ENCODE results near the gene CDH1.
"Not testable (repeated sequence)": the region's sequence is repeated elsewhere in the genome, so short reads cannot be mapped to it uniquely, and the experiment has no call there.

CDH1 gene

DNA sequence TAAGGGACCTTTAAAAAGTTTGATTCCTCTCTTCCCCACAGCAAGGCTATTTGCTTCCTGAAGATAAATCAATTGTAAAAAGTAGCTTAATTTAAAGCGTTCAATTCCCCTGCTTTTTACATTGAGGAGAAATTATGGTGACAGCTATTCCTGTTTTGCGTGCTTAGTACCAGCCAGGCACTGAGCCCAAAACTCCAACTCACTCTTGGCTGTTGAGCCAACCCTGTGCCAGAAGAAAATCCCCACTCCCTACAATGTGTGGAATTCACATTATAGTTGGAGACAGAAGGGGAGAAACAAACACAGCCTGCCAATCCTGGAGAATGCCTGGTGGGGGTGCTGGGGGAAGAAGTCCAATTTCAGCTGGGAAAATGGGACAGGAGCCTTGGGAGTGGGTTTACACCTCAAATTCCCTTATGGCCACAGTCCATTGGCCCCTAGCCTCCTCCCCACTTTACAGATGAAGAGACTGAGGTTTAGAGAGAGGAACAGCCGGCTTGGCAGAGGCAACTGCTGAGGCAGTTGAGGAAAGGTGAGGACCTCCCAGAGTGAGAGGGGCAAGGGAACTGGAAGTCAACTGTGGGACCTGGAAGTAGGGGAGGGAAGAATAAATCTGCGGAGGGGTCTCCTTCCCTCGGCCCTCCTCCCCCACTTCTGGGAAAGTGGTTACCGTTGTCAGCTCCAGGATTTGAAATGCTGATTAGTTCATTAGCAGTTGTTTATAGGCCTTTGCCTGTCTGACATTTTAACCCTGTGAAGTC lies 26.1 kb downstream of the CDH1 start:
- DNase-seq (ENCODE audit: low spot score): peak; percentile 77

DNA sequence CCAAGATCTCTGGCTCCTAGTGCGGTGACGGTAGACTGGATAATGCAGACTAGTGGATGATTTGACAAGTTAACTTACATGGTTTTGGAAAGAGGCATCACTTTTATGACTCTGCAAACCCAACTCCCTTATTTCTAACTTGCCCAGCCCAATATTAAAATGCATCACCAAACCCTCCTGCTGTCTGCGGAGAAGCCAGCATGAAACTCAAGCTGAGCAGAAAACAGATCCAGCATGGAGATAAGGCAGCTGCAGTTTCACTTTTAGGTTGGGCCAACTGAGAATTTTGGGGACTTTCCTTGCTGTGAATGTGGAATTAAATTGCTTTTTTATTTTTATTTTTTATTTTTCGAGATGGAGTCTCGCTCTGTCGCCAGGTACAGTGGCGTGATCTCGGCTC lies 27.8 kb downstream of the CDH1 start:
- DNase-seq (ENCODE audit: low spot score): no peak

DNA sequence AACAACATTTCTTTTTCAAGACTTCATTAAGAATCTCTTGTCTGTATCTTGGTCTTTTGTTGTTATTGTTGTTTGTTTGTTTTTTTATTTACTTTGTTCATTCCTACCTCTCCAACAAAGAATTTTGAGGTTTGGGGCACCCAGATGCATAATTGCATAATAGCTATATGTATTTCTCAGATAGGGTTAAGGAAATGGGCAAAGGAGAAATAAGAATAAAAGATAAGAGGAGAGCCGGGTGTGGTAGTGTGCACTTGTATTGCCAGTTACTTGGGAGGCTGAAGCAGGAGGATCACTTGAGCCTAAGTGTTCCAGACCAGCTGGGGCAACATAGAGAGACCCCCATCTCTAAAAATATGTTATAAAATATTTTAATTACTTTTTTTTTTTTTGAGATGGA lies 30.5 kb downstream of the CDH1 start:
- DNase-seq (ENCODE audit: low spot score): no peak

DNA sequence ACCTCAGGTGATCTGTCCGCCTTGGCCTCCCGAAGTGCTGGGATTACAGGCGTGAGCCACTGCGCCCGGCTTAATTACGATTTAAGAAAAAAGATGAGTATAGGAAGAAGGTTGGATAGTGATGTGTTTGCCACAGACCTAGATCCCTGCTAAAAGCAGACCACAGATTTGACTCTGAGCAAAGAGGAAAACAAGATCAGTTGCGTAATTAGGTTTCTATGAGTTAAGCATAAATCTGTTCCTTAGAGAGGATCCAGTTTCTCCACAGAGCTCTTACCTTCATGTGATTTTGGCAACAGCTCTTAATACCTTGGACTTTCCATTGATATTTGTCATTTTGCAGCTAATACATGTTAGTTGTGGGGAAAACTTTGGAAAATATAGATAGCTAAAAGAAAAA lies 31.1 kb downstream of the CDH1 start:
- DNase-seq (ENCODE audit: low spot score): no peak

DNA sequence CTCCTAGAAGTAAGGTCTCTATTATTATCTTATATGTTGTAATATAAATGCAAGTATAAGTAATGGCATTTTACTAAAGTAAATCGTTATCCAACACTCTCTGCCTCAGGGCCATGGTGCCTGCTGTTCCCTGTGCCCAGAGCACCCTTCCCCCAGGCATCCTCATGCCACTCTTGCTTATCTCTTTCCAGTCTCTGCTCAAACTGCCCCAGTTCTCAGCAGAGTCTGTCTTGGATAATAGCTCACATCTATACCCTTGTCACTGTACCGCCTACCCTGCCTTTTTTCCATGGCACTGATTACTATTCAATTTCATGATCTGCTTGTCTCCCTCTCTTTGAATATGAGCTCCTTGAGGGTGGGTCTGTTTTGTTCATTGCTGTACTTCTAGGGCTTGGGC lies 31.7 kb downstream of the CDH1 start:
- no peak for DNase-seq (ENCODE audit: low spot score)

DNA sequence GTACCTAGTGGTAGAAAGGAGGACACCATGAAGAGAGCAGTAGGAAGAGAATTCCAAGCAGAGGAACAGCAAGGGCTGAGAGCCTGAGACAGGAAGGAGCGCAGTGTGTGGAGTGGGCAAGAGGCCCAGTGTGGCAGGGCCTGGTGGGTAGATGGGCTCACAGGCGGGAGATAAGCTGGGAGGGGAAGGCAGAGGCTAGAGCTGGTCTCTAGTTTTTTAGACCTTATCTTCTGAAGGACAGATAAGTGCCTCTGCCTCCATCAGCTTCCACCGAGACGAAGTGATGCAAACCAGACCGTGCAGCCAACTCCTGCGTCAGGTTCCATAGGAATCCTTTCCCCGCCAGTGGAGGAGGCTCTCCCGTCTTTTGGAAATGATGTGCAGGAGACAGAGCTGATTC lies 33.6 kb downstream of the CDH1 start:
- no peak for DNase-seq (ENCODE audit: low spot score)

DNA sequence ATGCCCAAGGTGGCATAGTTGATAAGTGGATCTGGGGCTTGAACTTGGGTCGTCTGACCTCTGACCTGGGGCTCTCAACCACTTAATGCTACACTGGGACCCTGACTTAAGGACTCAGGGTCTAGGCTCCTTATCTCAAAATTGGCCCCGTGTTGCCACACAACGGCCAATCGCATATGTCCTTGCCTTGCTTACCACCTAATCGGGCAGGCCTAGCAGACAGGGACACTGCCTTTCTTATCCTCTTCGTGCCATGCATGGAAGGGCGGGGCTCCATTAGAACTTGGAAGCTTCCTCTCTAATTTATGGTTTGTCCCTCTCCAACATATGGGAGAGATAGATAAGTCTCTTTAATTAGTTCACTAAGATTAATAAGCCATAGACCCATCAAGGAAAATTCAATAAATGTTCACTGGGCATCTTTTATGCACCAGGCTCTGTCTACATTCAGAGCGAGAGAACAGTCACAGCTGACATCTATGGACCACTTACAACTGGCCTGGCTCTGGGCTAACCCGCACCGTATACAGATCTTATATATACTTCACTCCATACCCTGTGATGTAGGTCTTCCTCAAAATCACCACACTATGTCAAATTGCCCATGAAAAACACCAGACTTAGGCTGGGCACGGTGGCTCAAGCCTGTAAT lies 35.1 kb downstream of the CDH1 start:
- no peak for DNase-seq (ENCODE audit: low spot score)

DNA sequence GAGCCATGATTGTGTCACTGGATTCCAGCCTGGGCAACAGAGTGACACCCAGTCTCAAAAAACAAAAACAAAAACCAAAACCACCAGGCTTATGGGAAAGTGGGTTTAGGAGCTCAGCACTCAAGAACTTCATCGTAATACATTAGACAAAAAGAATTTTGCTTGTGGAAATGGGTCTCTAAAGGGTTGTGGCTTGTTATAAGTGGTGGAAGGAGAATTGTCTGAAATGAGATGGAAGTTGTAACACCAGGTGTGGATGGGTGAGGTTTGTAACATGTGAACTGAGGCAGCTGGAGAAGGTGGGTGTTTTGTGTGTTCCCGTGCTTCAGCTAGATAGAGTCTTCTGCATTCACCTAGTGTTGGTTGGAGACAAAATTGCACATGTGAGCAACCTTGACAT lies 35.8 kb downstream of the CDH1 start:
- DNase-seq (ENCODE audit: low spot score): no peak

DNA sequence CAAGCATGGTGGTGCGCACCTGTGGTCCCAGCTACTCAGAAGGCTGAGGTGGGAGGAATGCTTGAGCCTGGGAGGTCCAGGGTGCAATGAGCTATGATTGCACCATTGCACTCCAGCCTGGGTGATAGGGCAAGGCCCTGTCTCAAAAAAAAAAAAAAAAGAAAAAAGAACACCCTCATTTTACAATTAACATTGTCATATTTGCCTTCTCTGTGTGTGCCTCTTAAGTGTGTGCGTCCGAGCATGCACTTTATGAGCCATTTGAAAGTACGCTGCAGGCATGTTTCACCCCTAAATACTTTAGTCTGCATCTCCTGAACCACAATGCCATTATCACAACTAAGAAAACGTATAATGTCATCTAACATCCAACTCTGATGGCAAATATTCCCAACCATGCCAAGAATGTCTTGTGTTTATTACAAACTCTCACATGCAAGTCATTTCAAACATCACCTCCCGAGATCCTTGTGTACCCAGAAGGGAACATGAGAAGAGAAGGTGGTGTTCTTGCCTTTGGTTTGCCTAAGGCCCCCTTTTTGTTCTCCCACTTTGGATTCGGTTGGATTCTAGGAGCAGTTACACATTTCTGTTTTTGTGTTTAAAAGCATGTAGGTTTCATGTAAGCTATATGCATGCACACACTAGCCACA lies 38.0 kb downstream of the CDH1 start:
- DNase-seq (ENCODE audit: low spot score): no peak

DNA sequence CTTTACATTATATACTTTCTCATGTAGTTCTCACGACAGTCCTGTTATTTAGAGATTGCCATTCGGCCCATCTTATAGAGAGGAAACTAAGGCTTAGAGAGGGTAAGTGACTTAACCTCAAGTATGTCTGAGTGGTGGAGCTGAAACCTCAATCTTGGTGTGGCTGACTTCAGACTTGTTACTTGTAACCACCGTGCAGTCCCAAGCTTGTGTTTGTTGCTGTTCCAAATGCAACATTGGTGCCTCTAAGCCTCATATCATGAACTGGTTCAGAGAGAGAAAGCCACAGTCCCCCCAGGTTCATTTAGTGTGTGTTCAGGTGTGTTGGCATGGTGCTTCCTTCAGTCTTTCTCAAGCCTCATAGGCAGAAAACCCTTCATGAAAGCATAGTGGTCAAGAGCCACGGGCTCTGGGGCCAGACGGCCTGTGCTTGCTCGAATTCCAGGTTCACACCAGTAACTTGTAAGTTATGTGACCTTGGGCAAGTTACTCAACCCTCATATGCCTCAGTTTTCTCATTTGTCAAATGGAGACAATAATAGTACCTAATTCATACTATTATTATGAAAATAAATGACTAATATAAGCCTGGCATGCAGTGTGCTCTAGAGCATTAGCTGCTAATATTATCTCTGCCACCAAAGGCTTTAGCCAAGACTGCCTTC lies 39.9 kb downstream of the CDH1 start:
- no peak for DNase-seq (ENCODE audit: low spot score)

DNA sequence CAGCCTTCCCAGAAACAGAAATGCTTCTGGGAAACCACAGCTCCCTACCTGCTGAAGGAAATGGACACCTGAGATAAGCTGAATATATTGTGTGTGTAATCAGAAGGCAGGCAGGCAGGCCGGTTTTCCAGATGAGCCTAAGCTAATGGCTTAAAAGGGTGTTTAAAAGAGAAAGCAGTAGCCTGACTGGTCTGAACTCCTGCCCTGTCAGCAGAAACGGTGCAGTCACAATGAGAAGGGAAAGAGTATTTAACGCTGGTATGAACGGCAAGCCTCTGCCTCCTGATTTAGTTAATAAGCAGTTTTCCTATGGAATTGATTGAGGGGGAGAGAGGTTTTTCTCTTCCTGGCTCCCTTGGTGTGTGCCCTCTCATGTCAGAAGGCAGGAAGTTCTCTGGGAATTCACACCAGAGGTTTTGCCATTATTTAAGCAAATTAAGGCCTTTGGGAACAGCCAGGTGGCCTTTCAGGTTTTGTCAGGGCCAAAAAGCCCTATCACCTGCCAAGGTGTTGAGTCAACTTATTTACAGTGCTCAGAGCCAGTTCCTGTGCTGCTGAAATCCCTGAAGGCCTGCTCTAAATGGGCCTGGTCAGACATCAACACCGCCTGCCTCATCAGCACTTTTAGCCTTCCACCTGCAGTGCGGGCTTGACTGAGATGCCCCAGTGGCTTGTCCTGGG lies 41.6 kb downstream of the CDH1 start:
- no peak for DNase-seq (ENCODE audit: low spot score)

DNA sequence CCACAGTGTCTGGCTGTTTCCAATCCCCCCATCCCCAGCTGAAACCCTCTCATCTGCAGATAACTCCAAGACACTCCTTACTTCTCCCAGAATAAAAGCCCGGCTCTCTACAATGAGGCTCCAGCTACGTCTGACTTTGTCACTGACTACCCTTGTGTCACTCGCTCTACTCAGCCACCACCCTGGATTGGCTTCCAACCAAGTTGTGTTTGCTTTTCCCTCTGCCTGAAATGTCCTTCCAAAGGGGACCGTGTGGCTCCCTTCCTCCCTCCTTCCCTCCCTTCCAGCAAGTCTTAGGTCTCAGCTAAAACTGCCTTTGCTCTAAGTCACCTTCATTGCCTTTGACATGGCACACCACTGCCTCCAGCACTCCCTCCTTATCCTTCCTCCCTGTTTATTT lies 42.8 kb downstream of the CDH1 start:
- DNase-seq (ENCODE audit: low spot score): no peak

DNA sequence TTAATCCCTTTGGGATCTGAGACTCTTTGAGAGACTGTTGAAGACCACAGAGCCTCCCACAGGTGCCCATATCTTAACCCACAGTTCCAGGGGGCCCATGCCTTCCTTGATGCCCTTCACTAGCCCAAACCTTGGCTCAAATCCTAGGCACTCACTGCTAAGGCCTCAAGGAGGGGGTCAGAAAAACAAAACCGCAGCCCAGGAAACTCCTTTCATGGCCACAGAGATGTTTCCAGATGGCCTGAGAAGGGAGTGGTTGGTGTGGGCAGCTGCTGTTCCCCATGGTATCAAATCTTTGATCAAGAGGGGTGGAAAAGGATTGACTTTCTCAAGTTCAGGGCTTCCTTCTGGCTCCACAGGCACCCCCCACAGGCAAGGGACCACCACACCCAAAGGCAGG lies 44.7 kb downstream of the CDH1 start:
- no peak for DNase-seq (ENCODE audit: low spot score)

DNA sequence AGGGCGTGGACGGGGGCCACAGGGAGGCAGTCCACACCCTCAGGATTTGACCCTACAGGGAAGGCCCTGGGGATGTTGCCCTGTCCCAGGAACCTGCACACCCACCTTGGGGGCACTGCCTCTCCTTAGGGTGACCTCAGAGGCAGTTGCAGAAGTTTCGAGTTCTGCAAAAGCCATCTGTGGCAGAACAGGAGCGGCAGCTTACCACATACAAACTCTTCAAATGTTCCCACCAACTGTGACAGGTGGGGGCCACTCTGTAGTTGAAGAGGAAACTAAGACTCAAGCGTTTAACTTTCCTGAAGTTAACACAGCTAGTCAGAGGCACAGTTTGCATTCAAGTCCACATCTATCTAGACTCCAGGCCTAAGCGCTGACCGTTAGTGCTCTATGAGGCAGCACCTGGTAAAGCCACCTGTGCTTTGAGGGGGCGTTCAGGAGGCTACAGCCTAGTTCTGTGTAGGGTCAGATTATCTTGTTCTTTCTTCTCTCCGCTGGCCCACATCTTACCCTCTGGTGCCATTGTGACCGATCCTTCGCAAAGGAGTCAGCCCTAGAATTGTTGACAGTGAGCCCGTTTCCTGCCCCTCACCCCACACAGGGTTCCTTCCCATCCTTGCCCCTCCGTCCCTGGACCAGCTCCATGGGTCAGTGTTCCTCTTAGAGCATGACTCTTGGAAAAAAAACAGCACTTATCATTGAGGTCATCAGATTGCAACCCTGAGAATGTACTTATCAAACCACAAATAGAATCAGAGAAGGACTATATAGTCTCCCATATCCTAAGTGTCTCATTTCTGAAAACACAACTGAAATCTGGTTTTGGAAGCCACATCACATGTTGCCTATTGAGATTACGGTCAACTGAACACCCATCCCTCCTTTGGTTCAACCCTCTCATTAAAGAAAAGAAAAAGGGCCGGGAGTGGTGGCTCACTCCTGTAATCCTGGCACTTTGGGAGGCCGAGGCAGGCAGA lies 45.4 kb downstream of the CDH1 start:
- DNase-seq (ENCODE audit: low spot score): no peak

DNA sequence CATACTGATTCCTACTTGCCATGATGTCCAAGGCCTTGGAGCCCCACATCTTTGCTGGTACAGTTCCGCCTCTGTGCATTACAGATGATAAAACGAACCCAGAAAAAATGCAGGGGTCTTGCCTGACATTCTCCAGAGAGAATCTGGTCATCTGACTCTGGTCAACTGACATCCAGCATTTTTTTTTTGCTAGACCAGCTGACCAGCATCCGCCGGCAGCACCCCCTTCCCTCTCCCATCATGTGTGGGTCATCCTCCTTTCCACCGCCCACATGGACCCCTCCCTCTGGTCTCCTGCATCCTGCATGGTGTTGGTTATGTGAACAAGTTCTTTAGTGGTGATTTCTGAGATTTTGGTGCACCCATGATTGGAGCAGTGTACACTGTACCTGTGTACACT lies 47.1 kb downstream of the CDH1 start:
- no peak for DNase-seq (ENCODE audit: low spot score)

DNA sequence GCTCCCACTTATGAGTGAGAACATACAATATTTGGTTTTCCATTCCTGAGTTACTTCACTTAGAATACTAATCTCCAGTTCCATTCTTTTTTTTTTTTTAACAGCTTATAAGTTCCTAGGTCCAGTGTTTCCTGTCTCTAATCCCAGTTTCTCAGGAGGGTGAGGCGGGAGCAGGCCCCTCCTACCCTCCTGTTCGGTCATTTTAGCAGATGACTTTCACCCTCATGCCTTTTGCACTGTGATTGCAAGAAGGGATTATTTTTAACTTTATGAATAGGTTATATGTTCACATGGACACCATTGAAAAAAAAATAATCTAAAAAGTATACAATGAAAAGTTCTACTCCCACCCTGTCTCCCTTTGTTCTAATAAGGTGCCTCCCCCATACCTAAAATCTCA lies 47.6 kb downstream of the CDH1 start:
- DNase-seq (ENCODE audit: low spot score): no peak

DNA sequence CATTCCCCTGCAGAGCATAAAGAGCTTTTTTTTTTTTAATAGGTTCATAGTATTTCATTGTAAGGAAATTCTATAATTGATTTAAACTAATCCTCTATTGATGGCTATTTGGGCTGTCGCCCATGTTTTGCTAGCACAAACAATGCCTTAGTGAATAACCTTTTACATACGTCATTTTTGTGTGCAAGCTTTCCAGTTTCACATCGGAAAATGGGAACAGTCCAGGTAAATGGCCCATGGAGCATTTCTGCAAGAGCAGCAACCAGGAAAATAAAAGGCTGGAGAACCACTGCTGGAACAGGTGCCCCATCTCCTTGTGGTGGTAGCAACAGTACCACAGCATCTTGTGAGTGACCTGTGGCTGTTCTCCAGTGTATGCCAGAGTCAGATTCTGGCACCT lies 48.6 kb downstream of the CDH1 start:
- no peak for DNase-seq (ENCODE audit: low spot score)

DNA sequence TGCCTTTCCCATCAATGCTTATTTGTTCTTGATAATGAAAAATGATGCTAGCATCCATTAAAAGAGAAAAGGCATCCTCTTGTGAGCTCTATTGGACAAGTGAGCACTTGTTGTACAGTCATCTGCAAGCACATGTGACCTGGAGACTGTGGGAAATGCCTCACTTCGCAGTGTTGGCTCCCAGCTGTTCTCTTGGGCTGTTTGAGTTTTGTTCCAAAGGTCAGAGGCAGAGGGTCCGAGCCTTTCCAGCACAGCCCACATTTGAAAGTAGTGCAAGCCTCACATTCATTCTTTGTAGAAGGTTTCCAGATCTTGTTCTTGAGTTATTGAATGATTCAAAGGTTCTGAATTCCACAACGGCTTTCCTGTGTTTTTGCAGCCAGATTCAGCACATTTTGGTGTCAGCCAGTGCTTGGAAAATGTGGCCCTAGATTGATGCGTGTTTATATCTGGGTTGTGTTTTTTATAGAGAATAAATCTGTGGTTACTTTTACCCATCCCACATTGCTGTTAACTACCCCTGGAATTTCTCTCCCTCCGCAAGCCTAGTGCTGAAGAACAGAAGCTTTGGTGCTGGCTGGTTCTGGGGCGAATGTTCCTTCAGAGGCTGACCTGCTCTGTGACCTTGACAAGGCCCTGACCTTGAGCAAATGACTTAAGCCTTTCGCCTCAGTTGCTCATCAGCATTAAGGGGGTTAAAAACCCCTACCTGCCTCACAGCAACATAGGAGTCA lies 49.8 kb downstream of the CDH1 start:
- peak; percentile 46 for DNase-seq (ENCODE audit: low spot score)

DNA sequence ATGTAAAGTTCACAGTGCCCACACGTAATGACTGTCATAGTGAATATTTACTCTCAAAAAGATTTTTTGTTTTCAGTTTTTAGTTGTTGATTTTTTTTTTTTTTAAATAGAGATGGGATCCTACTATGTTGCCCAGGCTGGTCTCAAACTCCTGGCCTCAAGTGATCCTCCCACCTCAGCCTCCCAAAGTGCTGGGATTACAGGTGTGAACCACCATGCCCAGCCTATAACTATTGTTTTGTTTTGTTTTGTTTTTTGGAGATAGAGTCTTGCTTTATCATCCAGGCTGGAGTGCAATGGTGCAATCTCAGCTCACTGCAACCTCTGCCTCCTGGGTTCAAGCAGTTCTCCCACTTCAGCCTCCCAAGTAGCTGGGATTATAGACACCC lies 50.3 kb downstream of the CDH1 start:
- not testable (repeated sequence) for DNase-seq (ENCODE audit: low spot score)

DNA sequence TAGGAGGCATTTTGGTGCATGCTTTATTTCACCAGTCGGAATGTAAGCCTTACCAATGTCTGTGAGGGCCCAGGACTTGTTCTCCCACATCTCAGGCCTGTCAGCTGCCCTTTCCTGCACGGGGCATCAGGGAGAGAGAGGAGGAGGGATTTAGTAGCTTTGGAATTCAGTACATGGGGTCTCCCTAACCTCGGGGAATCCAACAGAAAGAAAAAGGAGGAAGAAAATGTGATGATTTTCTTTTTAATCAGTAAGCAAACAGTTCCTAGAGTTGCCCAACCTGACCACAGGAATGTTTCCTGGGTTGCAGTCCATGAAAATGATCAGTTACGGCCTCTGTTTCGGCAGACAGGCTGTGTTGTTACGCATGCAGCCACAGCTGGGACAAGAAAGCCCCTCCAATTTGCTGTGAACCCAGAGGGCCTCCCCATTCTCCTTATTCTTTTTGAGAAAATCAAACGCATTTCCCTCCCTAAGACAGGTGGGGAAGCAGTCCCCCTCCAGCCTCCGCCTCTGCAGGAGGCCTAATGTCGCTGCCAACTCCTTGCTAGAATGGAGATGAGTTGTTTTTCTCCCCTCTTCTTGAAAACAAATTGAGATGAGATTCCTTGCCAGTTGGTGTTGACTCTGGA lies 53.2 kb downstream of the CDH1 start:
- DNase-seq (ENCODE audit: low spot score): peak; percentile 84

Measured in AG08395 (cell line).